Endothelial cell of umbilical vein (primary cell): ENCODE measurements around the gene SGSM2. TPM values are rescaled to one million over a fixed set of nuclear protein-coding genes. Genes with fewer than 3 reads are reported as not detected.

Experiments
- BruUV-seq: library from RNA; stranded (reverse); fragments of 400-500 nt; replicated peaks from 2 replicates; lab custom pipeline; 2021; lab: Mats Ljungman, UMichigan
- CTCF ChIA-PET: fragments of 300-600, 350-600 bp; sonication (Branson Sonifier 250); formaldehyde crosslinking; loops from one replicate; lab custom pipeline; 2021; ENCODE audit warnings: antibody characterized with exemption, inconsistent platforms; lab: Charles Lee
- POLR2A ChIA-PET: fragments of 300-600, 350-600 bp; sonication (Branson Sonifier 250); formaldehyde crosslinking; loops from one replicate; lab custom pipeline; 2021; ENCODE audit warnings: antibody characterized with exemption, inconsistent platforms; lab: Charles Lee
- DNase-seq: peaks from one replicate; pipeline ENCODE4 v3.0.0-alpha.2; 2011; ENCODE audit warnings: low read depth, low spot score
- FAIRE-seq: peaks from 2 replicates; lab custom pipeline; 2011; peaks lifted over from hg19 to GRCh38; lab: Jason Lieb, UNC
- H2AFZ ChIP-seq: 2 replicates; pipeline ENCODE4 v1.6.0; 2012; ENCODE audit warnings: low read depth, low read length, control low read depth, inconsistent platforms
- H3K27ac ChIP-seq: 2 replicates; pipeline ENCODE4 v1.5.1; 2011; ENCODE audit warnings: low read depth, mild to moderate bottlenecking, control low read depth, low read length, moderate library complexity; ENCODE audit not compliant: insufficient read depth
- H3K27me3 ChIP-seq, 2 experiments: 2 replicates each; pipeline versions ENCODE4 v1.6.0 to v1.6.1; 2011; ENCODE audit warnings: low read length in 2 of 2, mixed read lengths in 1 of 2; ENCODE audit not compliant: control insufficient read depth in 2 of 2, insufficient read depth in 2 of 2
- H3K36me3 ChIP-seq, 2 experiments: 2 replicates in 1 of 2; 3 replicates in 1 of 2; pipeline ENCODE4 v1.5.1; 2011; ENCODE audit warnings: low read length in 2 of 2, mild to moderate bottlenecking in 1 of 2, moderate library complexity in 1 of 2; ENCODE audit not compliant: control insufficient read depth in 2 of 2, insufficient read depth in 2 of 2; ENCODE audit errors: extremely low read depth in 1 of 2
- H3K4me1 ChIP-seq: 3 replicates; pipeline ENCODE4 v1.5.1; 2011; ENCODE audit warnings: mild to moderate bottlenecking, low read length; ENCODE audit not compliant: control insufficient read depth, insufficient read depth; ENCODE audit errors: extremely low read depth
- H3K4me2 ChIP-seq: 2 replicates; pipeline ENCODE4 v1.6.1; 2011; ENCODE audit warnings: low read length, control low read depth, mixed read lengths; ENCODE audit not compliant: insufficient read depth
- H3K4me3 ChIP-seq, 3 experiments: fragments of 200-600 bp in 1 of 3; sonication (generic), shearing (Covaris generic) in 1 of 3; replicated peaks in 1 of 3; 2 replicates each; pipeline ENCODE4 v1.5.1; 2011 to 2016; ENCODE audit warnings: control low read depth in 3 of 3, low read length in 3 of 3, mild to moderate bottlenecking in 2 of 3, inconsistent platforms in 1 of 3, low read depth in 1 of 3, moderate library complexity in 1 of 3; ENCODE audit not compliant: insufficient read depth in 1 of 3
- H3K79me2 ChIP-seq: 2 replicates; pipeline ENCODE4 v1.6.0; 2012; ENCODE audit warnings: low read length, inconsistent platforms; ENCODE audit not compliant: control insufficient read depth, insufficient read depth
- H3K9ac ChIP-seq: replicated peaks from 2 replicates; pipeline ENCODE3; 2011; ENCODE audit warnings: low read length, control low read depth; ENCODE audit not compliant: insufficient read depth; ENCODE audit errors: extremely low read depth
- H3K9me1 ChIP-seq: replicated peaks from 3 replicates; pipeline ENCODE4 v1.6.0; 2011; ENCODE audit warnings: mild to moderate bottlenecking, low read length; ENCODE audit not compliant: control insufficient read depth, insufficient read depth; ENCODE audit errors: extremely low read depth
- H3K9me3 ChIP-seq: replicated peaks from 2 replicates; pipeline ENCODE4 v1.5.1; 2012; ENCODE audit warnings: low read length, inconsistent platforms; ENCODE audit not compliant: control insufficient read depth, insufficient read depth
- H4K20me1 ChIP-seq: replicated peaks from 2 replicates; pipeline ENCODE3; 2011; ENCODE audit warnings: mild to moderate bottlenecking, low read length; ENCODE audit not compliant: control insufficient read depth, insufficient read depth; ENCODE audit errors: extremely low read depth
- CTCF ChIP-seq, 2 donors: IDR thresholded peaks; 1 replicate in 1 of 2; 2 replicates in 1 of 2; pipeline ENCODE4 v1.5.1; 2011; ENCODE audit warnings: low read length in 2 of 2, mild to moderate bottlenecking in 2 of 2, moderate library complexity in 2 of 2, control low read depth in 1 of 2, inconsistent platforms in 1 of 2, low read depth in 1 of 2; ENCODE audit not compliant: insufficient read depth in 1 of 2; ENCODE audit errors: extremely low read depth in 1 of 2
- FOS ChIP-seq: IDR thresholded peaks from 2 replicates; pipeline ENCODE4 v1.6.1; 2011; ENCODE audit warnings: mild to moderate bottlenecking, low read length, moderate library complexity, borderline replicate concordance; ENCODE audit not compliant: insufficient read depth
- GATA2 ChIP-seq: IDR thresholded peaks from 2 replicates; pipeline ENCODE4 v1.7.0; 2011; ENCODE audit warnings: low read depth, mild to moderate bottlenecking, moderate library complexity, mixed read lengths, low read length; ENCODE audit not compliant: insufficient read length, insufficient read depth
- JUN ChIP-seq: IDR thresholded peaks from 2 replicates; pipeline ENCODE4 v1.6.1; 2011; ENCODE audit warnings: borderline replicate concordance, low read depth; ENCODE audit not compliant: insufficient read length, insufficient read depth
- MAX ChIP-seq: IDR thresholded peaks from 2 replicates; pipeline ENCODE4 v1.6.1; 2011; ENCODE audit not compliant: insufficient read depth, insufficient read length
- MYC ChIP-seq: IDR thresholded peaks from one replicate; pipeline ENCODE4 v1.6.1; 2011; ENCODE audit warnings: mild to moderate bottlenecking, low read depth, low read length
- POLR2A ChIP-seq: IDR thresholded peaks from 2 replicates; pipeline ENCODE4 v1.6.1; 2012; ENCODE audit warnings: low read depth, mild to moderate bottlenecking, control low read depth, low read length
- POLR2AphosphoS5 ChIP-seq: IDR thresholded peaks from 2 replicates; pipeline ENCODE4 v1.6.1; 2012; ENCODE audit warnings: low read depth, mild to moderate bottlenecking, control low read depth, low read length, moderate library complexity; ENCODE audit not compliant: insufficient read depth
- dilution Hi-C: fragments of 300-500 bp; cut with MboI; formaldehyde crosslinking; loops from one replicate; pipeline ENCODE4 v1.15.0; 2019; ENCODE audit warnings: low sequenced_read_pairs; ENCODE audit not compliant: extremely low pct_ligation_motif_present
- intact Hi-C: fragments of 100-400 bp; cut with micrococcal nuclease; formaldehyde crosslinking; loops from one replicate; pipeline ENCODE4 v1.10.0; 2022
- polyA plus RNA-seq, 4 experiments: library from polyadenylated mRNA; depleted of rRNA in 3 of 4; stranded (reverse) in 3 of 4; unstranded in 1 of 4; fragments of >200 nt; gene quantifications; 2 replicates each; pipeline versions ENCODE4 v1.2.1 to v1.2.3, GENCODE V29; 2011 to 2012; ENCODE audit warnings: missing spikeins in 1 of 4
- total RNA-seq: library from RNA; stranded (reverse); gene quantifications from 2 replicates; pipeline ENCODE4 v1.2.3, GENCODE V29; 2021

The SGSM2 gene
- total and polyA plus RNA-seq, 2 donors (not counting 3 experiments of a cell fraction or from before 2014, with no cell fraction given): 61.6 to 94.5 TPM

- no peak for DNase-seq
- H3K9me1 ChIP-seq: no peaks in the 10 kb centered on the region
- dilution Hi-C loops (no loop called here), intact Hi-C loops (no loop called here)
- ChIA-PET CTCF (interaction anchor here (0.8 to 6.4 kb wide), 2 partner anchors 11 to 35 kb away, joined by 3 to 47 read pairs; no protein-coding TSS in a partner anchor), POLR2A (no interaction called here)
- peaks cover 6% of the 10 kb centered on the region for H3K4me1 ChIP-seq
- no peak overlapping the region for H2AFZ ChIP-seq
- FAIRE-seq: no peak
- TF ChIP-seq FOS: no peak
- no peak for TF ChIP-seq MYC
- TF ChIP-seq MAX: no peak
- TF ChIP-seq JUN: no peak
- TF ChIP-seq POLR2AphosphoS5: no peak
- TF ChIP-seq GATA2: no peak
- TF ChIP-seq CTCF (IDR thresholded peaks at IDR 0.05; ENCODE audit: extremely low read depth in 1 of 2, insufficient read depth in 1 of 2, low read depth in 1 of 2, low read length in 2 of 2): no peak
- TF ChIP-seq POLR2A: no peak
- no peaks in the 10 kb centered on the region for H3K27me3 ChIP-seq
- H3K4me3 ChIP-seq: no peak overlapping the region
- H3K9ac ChIP-seq: no peak overlapping the region
- no peak overlapping the region for H3K27ac ChIP-seq
- H3K79me2 ChIP-seq: no peaks in the 10 kb centered on the region
- no peaks in the 10 kb centered on the region for H3K9me3 ChIP-seq
- H4K20me1 ChIP-seq: no peaks in the 10 kb centered on the region
- peaks cover 0 to 22% of the 10 kb centered on the region in 2 experiments for H3K36me3 ChIP-seq
- H3K4me2 ChIP-seq: no peak overlapping the region
- BruUV-seq: no TSS peak
These were observed 34.9 kb downstream of the SGSM2 start for GRCh38 chr17:2372180-2372579.
